HG02642 (cell line): Measurements from ENCODE around the gene MRS2.
A peak's percentile ranks its signal among the peaks of the same experiment; 100 is the strongest.
"Not testable (repeated sequence)": the region's sequence is repeated elsewhere in the genome, so short reads cannot be mapped to it uniquely, and the experiment has no call there.

ENCODE experiments used
- ATAC-seq: cut with Tn5 transposase; IDR thresholded peaks from one replicate; pipeline ENCODE4 v1.9.1; 2021; ENCODE audit warnings: mild to moderate bottlenecking; ENCODE audit not compliant: unreplicated experiment, poor library complexity

The MRS2 gene, protein sequence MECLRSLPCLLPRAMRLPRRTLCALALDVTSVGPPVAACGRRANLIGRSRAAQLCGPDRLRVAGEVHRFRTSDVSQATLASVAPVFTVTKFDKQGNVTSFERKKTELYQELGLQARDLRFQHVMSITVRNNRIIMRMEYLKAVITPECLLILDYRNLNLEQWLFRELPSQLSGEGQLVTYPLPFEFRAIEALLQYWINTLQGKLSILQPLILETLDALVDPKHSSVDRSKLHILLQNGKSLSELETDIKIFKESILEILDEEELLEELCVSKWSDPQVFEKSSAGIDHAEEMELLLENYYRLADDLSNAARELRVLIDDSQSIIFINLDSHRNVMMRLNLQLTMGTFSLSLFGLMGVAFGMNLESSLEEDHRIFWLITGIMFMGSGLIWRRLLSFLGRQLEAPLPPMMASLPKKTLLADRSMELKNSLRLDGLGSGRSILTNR

GRCh38 chr6:24402697-24403500 lies at the start of gene MRS2:
MRS2 (plus strand) TSS chr6:24402936; CDS start chr6:24403047, 111 bp downstream.
- ATAC-seq = peak; percentile 98

- ATAC-seq = no peak
Measured at GRCh38 chr6:24353861-24354260, 48.9 kb upstream of the MRS2 start.

DNA sequence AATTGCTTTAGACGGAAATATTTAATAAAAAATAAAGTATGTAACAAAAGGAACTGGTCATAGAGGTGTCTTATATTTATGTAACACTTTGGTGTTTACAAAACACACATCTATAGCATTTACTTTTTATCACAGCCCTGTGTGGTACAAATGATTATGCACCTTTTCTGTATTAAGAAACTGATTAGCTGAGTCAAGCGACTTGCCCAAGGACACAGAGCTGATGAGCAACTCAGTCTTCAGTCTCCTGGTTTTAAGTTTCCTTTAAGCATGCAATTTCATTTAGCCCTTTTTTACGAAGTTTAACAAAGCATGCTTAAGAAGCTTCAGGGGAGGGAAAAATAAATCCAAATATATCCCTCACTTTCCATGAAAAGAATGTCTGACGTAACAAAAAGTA lies 47.3 kb upstream of the MRS2 start:
- no peak for ATAC-seq

GRCh38 chr6:24356310-24356973 lies 46.3 kb upstream of the MRS2 start:
- ATAC-seq = no peak

DNA sequence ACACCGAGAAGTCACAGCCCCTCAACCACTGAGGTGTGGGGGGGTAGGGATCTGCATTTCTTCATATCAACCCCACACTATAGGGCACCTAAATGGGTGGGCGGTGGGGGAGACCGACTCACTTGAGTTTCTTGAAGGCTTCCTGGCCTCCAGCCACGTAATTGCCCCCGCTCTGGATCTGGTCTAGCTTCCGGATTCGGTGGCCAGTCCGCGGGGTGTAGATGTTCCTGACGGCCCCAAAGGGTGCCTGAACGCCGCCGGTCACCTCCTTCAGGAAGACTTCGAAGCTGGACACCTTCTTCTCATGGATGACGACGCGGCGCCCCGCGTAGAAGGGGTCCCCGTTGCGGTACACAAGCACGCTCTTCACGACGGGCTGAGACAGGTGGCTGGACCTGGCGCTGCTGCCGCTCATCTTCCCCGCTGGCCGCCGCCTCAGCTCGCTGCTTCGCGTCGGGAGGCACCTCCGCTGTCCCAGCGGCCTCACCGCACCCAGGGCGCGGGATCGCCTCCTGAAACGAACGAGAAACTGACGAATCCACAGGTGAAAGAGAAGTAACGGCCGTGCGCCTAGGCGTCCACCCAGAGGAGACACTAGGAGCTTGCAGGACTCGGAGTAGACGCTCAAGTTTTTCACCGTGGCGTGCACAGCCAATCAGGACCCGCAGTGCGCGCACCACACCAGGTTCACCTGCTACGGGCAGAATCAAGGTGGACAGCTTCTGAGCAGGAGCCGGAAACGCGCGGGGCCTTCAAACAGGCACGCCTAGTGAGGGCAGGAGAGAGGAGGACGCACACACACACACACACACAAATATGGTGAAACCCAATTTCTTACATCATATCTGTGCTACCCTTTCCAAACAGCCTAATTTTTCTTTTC lies 45.2 kb upstream of the MRS2 start, which contains the start of gene DCDC2:
TSS of gene DCDC2 (minus strand) at position 724 of the 883 bp plus-strand sequence. CDS start at position 415, 309 bp downstream.
- no peak for ATAC-seq

DNA sequence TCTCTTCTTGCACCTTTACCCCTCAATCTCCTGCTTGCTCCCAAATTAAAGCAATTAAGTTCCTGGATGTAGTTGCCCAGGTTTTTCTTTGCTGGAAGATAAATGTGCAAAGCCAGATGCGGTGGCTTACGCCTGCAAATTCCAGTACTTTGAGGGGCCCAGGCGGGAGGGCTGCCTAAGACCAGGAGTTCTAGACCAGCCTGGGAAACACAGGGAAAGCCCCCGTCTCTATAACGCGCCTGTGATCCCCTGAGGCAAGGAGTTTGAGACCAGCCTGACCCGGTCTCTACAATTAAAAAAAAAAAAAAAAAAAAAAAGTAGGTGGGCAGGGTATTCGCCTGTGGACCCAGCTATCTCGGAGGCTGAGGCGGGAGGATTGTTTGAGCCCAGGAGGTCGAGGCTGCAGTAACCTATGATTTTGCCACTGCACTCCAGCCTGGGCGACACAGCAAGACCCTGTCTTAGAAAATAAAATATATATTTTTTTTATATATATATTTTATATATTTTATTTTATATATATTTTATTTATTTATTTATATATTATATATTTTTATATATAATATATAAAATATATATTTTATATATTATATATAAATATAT lies 44.4 kb upstream of the MRS2 start:
- no peak for ATAC-seq

GRCh38 chr6:24359640-24360454 lies 42.9 kb upstream of the MRS2 start:
- ATAC-seq = peak; percentile 87

GRCh38 chr6:24362363-24362762 lies 40.4 kb upstream of the MRS2 start:
- ATAC-seq = not testable (repeated sequence)

DNA sequence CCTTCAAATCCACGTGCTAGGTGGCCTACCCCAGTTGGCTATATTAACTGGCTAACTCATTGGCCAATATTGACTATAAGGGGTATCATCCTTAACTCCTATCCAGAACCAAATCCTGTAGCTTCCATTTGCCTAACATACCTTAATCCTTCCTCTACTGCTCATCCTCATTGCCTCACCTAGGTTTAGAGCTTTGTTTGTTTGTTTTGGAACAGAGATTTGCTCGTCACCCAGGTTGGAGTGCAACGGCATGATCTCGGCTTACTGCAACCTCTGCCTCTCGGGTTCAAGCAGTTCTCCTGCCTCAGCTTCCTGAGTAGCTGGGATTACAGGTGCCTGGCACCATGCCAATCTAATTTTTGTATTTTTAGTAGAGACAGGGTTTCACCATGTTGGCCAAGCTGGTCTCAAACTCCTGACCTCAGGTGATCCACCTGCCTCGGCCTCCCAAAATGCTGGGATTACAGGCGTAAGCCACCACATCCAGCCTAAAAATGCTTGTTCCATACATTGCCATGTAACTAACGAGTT lies 37.6 kb upstream of the MRS2 start:
- ATAC-seq = not testable (repeated sequence)

- ATAC-seq = no peak
Measured at GRCh38 chr6:24374612-24375011, 28.1 kb upstream of the MRS2 start.

DNA sequence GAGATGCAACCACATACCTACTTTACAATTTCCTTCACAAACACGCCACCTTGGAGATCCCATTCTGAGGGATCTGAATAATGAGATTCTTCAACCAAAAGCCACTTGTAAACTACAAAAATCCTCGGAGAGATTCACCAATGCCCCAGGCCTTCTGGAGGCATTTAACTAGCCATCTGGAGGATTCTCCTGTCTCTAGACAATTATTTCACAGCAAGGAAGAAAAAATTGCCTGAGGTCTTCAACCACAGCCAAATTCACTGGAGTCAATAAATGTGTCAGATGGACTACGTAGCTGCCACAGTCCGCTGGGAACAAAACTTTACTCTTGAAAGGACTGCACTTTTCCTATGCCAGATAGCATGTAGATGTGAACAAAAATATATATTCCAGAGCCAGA lies 25.9 kb upstream of the MRS2 start:
- ATAC-seq = no peak

DNA sequence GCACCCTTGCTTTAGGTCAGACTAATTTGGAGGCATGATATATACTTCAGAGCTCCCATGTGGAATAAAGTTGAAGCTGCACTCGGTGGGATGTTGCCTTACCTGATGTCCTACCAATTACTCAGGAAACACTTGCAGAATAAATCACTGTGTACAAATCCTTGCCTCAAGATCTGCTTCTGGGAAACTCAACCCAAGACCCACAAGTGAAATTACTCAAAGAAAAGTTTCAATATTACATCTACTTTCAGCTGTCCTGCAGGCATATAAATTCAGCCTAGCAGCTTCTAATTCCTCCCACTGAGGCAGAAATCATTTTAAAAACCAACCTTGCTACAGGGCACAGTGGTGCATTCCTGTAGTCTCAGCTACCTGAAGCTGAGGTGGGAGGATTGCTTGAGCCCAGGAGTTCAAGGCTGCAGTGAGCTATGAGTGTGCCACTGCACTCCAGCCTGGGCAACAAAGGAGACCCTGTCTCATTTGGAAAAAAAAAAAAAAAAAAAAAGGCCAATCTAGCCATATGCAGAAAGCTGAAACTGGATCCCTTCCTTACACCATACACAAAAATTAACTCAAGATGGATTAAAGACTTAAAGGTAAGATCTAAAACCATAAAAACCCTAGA lies 24.2 kb upstream of the MRS2 start:
- ATAC-seq = no peak

DNA sequence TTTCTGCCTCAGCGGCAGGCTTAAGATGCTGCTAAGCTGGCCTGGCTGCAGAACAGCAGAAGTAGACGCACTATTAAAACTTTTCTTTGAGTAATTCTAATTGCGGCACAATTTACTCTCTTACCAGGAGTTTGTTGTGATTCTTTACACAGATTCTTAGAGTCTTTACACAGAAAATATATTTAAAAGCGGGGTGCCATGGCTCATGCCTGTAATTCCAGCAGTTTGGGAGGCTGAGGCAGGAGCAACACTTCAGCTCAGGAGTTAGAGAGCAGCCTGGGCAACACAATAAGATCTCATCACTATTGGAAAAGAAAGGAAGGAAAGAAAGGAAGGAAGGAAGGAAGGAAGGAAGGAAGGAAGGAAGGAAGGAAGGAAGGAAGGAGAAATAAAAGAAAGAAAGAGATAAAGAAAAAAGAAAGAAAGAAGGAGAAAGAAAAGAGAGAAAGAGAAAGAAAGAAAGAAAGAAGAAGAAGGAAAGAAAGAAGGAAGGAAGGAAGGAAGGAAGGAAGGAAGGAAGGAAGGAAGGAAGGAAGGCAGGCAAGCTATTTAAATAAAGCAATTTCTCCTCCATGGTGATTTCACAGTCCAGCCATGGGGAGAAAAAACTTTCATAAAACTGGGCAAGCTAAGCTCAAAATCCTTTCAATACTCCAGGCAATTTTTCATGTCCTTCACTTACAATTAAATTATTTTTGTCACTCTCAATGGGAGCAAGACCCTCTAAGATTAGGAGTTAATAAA lies 21.1 kb upstream of the MRS2 start:
- ATAC-seq = no peak

DNA sequence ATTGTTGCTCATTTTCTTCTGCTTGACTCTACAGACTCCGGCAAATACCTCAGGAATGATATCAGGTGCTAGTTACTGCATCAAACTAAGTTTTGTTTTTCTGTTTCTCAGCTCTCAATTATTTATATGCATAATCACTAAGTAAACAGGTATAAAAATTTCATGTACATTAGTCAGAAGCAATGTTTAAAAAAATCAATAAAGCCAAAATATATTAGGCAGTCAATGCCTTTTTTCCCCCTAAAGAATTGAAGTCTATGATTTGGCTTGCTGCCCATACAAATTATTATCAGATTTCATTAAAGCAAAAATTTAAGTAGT lies 20.6 kb upstream of the MRS2 start:
- ATAC-seq = no peak

DNA sequence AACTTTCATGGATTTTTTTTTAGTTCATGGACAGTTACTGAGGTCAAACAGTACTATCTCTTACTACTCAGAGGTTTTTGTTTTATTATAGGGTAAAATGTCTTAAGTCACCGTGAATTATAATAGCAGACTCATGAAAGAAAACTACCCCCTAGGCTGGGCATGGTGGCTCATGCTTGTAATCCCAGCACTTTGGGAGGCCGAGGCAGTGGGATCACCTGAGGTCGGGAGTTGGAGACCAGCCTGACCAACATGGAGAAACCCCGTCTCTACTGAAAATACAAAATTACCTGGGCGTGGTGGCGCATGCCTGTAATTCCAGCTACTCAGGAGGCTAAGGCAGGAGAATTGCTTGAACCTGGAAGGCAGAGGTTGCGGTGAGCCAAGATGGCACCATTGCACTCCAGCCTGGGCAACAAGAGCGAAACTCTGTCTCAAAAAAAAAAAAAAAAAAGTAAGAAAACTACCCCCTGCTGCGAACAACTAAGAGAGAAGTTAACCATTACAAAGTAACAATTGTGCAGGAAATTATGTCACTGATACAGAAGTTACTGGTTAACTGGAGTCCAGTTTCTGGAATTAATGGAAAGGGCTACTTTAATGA lies 19.7 kb upstream of the MRS2 start:
- ATAC-seq = not testable (repeated sequence)

DNA sequence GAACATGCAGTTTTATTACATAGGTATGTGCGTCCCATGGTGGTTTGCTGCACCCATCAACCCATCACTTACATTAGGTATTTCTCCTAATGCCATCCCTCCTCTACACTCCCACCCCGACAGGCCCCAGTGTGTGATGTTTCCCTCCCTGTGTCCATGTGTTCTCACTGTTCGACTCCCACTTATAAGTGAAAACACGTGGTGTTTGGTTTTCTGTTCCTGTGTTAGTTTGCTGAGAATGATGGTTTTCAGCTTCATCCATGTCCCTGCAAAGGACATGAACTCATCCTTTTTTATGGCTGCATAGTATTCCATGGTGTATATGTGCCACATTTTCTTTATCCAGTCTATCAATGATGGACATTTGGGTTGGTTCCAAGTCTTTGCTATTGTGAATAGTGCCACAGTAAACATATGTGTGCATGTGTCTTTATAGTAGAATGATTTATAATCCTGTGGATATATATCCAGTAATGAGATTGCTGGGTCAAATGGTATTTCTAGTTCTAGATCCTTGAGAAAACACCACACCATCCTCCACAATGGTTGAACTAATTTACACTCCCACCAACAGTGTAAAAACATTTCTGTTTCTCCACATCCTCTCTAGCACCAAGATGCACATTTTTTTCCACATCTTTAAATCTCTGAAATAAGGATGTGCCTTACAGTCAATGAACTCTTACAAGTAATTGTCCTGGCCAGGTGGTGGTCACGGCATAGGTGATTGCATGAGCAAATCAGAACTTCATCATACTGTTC lies 18.2 kb upstream of the MRS2 start:
- ATAC-seq = not testable (repeated sequence)
